PC-3 (cell line): ENCODE measurements around the gene SVIL.

Experiments
- CTCF ChIP-seq: fragments of 300-600 bp; sonication (generic); conservative IDR thresholded peaks from 2 replicates; pipeline ENCODE4 v1.5.1; 2017; ENCODE audit warnings: antibody characterized with exemption, low read depth, mild to moderate bottlenecking, low read length
- EZH2 ChIP-seq: fragments of 300-600 bp; sonication (generic); IDR thresholded peaks from one replicate; pipeline ENCODE4 v1.6.1; 2017; ENCODE audit warnings: antibody characterized with exemption, mild to moderate bottlenecking, low read length; ENCODE audit not compliant: unreplicated experiment
- EZH2phosphoT487 ChIP-seq: fragments of 300-600 bp; sonication (generic); IDR thresholded peaks from 2 replicates; pipeline ENCODE4 v1.6.1; 2018; ENCODE audit warnings: mild to moderate bottlenecking, antibody characterized with exemption, low read length, borderline replicate concordance

GRCh38 chr10:29600067-29600466, 34.7 kb downstream of the SVIL start:
- TF ChIP-seq EZH2 = no peak
- no peak for TF ChIP-seq CTCF
- TF ChIP-seq EZH2phosphoT487 = no peak
